BJ (cell line): ENCODE measurements around the gene PAIP2B. TPM values are rescaled to one million over a fixed set of nuclear protein-coding genes. Genes with fewer than 3 reads are reported as not detected.

ENCODE experiments used
- CTCF ChIA-PET: fragments of 350-600 bp; formaldehyde crosslinking; extraction: SDS; loops from one replicate; lab custom pipeline; 2021; ENCODE audit warnings: antibody characterized with exemption, inconsistent platforms; lab: Yijun Ruan, JAX
- POLR2A ChIA-PET: fragments of 300-600 bp; sonication (Branson Sonifier 250); formaldehyde crosslinking; extraction: SDS; loops from one replicate; lab custom pipeline; 2021; ENCODE audit warnings: antibody characterized with exemption; lab: Charles Lee
- DNase-seq: peaks from one replicate; pipeline ENCODE4 v3.0.0-alpha.2; 2011; ENCODE audit warnings: low read depth
- H3K27me3 ChIP-seq: 2 replicates; pipeline ENCODE4 v1.6.0; 2011; ENCODE audit warnings: low read length; ENCODE audit not compliant: control insufficient read depth, insufficient read depth
- H3K36me3 ChIP-seq: 2 replicates; pipeline ENCODE4 v1.5.1; 2011; ENCODE audit warnings: low read length; ENCODE audit not compliant: control insufficient read depth, insufficient read depth
- H3K4me3 ChIP-seq: 2 replicates; pipeline ENCODE4 v1.5.1; 2011; ENCODE audit warnings: low read depth, mild to moderate bottlenecking, control low read depth, low read length
- CTCF ChIP-seq: IDR thresholded peaks from 2 replicates; pipeline ENCODE4 v1.5.1; 2011; ENCODE audit warnings: low read depth, mild to moderate bottlenecking, control low read depth, inconsistent platforms, low read length, moderate library complexity; ENCODE audit not compliant: insufficient read depth
- polyA plus RNA-seq: library from polyadenylated mRNA; depleted of rRNA; stranded (reverse); fragments of >200 nt; gene quantifications from 2 replicates; pipeline ENCODE4 v1.2.3, GENCODE V29; 2011

PAIP2B gene
- polyA plus RNA-seq, 1 experiment: 0.11 TPM

GRCh38 chr2:71210292-71210691, 16.6 kb downstream of the PAIP2B start:
- CTCF ChIA-PET: no interaction called here
- Histone ChIP-seq H3K4me3 (no peak overlapping the region), H3K36me3 (no peaks in the 10 kb centered on the region), H3K27me3 (peaks cover 2% of the 10 kb centered on the region)
- POLR2A ChIA-PET: no interaction called here
- TF ChIP-seq CTCF: no peak
- no peak for DNase-seq

GRCh38 chr2:71208756-71209155, 18.1 kb downstream of the PAIP2B start:
- Histone ChIP-seq H3K36me3 (no peaks in the 10 kb centered on the region), H3K4me3 (no peak overlapping the region), H3K27me3 (peaks cover 3% of the 10 kb centered on the region)
- POLR2A ChIA-PET: no interaction called here
- DNase-seq: no peak
- CTCF ChIA-PET: no interaction called here
- TF ChIP-seq CTCF: no peak

DNA sequence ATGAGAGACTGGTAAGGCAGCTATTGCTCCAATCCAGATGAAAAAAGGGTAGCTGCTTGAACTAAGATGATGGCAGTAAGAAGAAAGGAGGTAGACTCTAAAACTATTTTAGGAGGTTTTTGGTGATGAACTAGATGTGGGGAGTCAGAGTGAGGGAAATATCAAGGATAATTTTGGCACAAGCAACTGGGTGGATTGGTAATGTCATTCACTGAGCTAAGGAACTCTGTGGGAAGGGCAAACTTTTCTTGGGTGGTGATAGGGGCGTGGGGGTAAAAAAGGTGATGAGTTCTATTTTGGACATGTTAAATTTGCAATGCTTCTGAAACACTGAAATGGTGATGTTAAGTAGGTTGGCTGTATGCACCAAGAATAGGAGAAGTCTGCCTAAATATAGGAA, 19.3 kb downstream of the PAIP2B start:
- no peak overlapping the region for H3K4me3 ChIP-seq
- no peaks in the 10 kb centered on the region for H3K36me3 ChIP-seq
- DNase-seq: no peak
- CTCF ChIA-PET: no interaction called here
- POLR2A ChIA-PET: no interaction called here
- no peak for TF ChIP-seq CTCF
- peaks cover 3% of the 10 kb centered on the region for H3K27me3 ChIP-seq

DNA sequence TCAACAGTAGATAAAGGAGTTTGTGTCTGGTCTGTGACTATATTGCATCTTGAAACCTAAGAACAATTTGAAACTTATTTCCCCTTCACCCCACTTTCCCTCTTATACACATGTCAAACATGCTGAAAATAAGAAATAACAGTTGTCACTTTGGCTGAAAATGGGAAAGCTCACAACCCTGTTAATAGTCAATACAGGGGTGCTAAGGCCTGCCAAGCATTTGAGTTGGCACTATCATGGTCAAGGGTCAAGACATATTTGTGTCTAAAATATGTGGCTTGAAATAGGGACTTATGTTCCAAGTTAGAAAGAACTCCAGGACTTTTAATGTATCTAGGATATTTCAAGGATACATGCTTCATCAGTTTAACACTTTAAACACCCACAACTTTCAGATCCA, 20.6 kb downstream of the PAIP2B start:
- ChIA-PET CTCF (interaction anchor here (1.3 kb wide), 1 partner anchor 12 kb away, joined by 3 read pairs; no protein-coding TSS in a partner anchor), POLR2A (no interaction called here)
- peaks cover 3% of the 10 kb centered on the region for H3K27me3 ChIP-seq
- no peak for DNase-seq
- no peak for TF ChIP-seq CTCF
- H3K36me3 ChIP-seq: no peaks in the 10 kb centered on the region
- no peak overlapping the region for H3K4me3 ChIP-seq

DNA sequence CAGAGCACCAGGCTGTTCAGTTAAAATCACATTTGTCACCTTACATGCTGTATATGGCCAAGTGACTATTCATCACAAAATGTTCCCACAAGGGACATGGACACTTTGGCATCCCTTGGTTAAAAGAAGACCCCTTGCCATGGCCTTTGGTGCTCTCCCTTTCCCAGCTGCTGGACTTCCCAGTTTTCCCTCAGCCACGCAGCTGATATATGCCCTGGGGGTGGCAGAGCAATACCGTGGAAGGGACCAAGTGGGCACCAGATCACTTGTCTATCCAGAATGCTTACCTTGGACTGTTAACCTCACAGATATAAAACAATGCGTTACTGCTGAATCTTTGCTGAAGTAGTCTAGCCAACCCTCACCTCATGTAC, 35.3 kb downstream of the PAIP2B start:
- Histone ChIP-seq H3K27me3 (peaks cover 3% of the 10 kb centered on the region; the same call in 1 of the 2 replicates), H3K4me3 (no peak overlapping the region), H3K36me3 (no peaks in the 10 kb centered on the region)
- no peak for DNase-seq
- TF ChIP-seq CTCF: no peak
- ChIA-PET POLR2A (no interaction called here), CTCF (interaction anchor here (0.8 to 1.8 kb wide), 2 partner anchors 35 to 91 kb away, joined by 3 to 4 read pairs; no protein-coding TSS in a partner anchor)
